ENCODE results near the gene RPSA.
"Not testable (repeated sequence)": the region's sequence is repeated elsewhere in the genome, so short reads cannot be mapped to it uniquely, and the experiment has no call there.

RPSA gene

GRCh38 chr3:39423436-39423970 lies 17.0 kb downstream of the RPSA start:
- DNase-seq: no peak

GRCh38 chr3:39426312-39426711 lies 19.8 kb downstream of the RPSA start:
- no peak for DNase-seq

- no peak for DNase-seq
Observed at GRCh38 chr3:39427506-39427905, 21.0 kb downstream of the RPSA start.

GRCh38 chr3:39428745-39429201 lies 22.3 kb downstream of the RPSA start:
- DNase-seq: no peak

GRCh38 chr3:39429466-39429865 lies 22.9 kb downstream of the RPSA start:
- no peak for DNase-seq

- DNase-seq: no peak
Observed at GRCh38 chr3:39432342-39432741, 25.8 kb downstream of the RPSA start.

GRCh38 chr3:39433642-39434041 lies 27.1 kb downstream of the RPSA start:
- DNase-seq: no peak

GRCh38 chr3:39434574-39434973 lies 28.1 kb downstream of the RPSA start:
- DNase-seq: no peak

- no peak for DNase-seq
Observed at GRCh38 chr3:39435006-39435748, 28.7 kb downstream of the RPSA start.

GRCh38 chr3:39438880-39439279 lies 32.4 kb downstream of the RPSA start:
- DNase-seq: no peak

- no peak for DNase-seq
Observed at GRCh38 chr3:39440316-39440715, 33.8 kb downstream of the RPSA start.

GRCh38 chr3:39443530-39443929 lies 37.0 kb downstream of the RPSA start:
- DNase-seq: no peak

GRCh38 chr3:39445927-39446326 lies 39.4 kb downstream of the RPSA start:
- DNase-seq: no peak

GRCh38 chr3:39446444-39446843 lies 39.9 kb downstream of the RPSA start:
- DNase-seq: no peak

- no peak for DNase-seq
Observed at GRCh38 chr3:39447637-39448483, 41.3 kb downstream of the RPSA start.

- no peak for DNase-seq
Observed at GRCh38 chr3:39448506-39449233, 42.1 kb downstream of the RPSA start.

- DNase-seq: no peak
Observed at GRCh38 chr3:39449796-39450195, 43.3 kb downstream of the RPSA start.

GRCh38 chr3:39453134-39453533 lies 46.6 kb downstream of the RPSA start:
- no peak for DNase-seq

- DNase-seq: not testable (repeated sequence)
Observed at GRCh38 chr3:39453872-39454271, 47.4 kb downstream of the RPSA start.

GRCh38 chr3:39454591-39455217 lies 48.2 kb downstream of the RPSA start:
- no peak for DNase-seq

- no peak for DNase-seq
Observed at GRCh38 chr3:39456159-39456558, 49.6 kb downstream of the RPSA start.

- no peak for DNase-seq
Observed at GRCh38 chr3:39457361-39457760, 50.8 kb downstream of the RPSA start.

- DNase-seq: not testable (repeated sequence)
Observed at GRCh38 chr3:39458579-39458978, 52.1 kb downstream of the RPSA start.

Data from GF-D8 (cell line).